WERI-Rb-1 (cell line): Measurements from ENCODE around the gene PHF8.

Experiments used
- DNase-seq: peaks from one replicate; pipeline ENCODE4 v3.0.0-alpha.2; 2020
- H3K27ac ChIP-seq: fragments of 250-450 bp; sonication (Bioruptor Pico); 2 replicates; pipeline ENCODE4 v1.5.1; 2020; ENCODE audit warnings: mild to moderate bottlenecking, moderate library complexity
- H3K27me3 ChIP-seq: fragments of 250-450 bp; sonication (Bioruptor Pico); 2 replicates; pipeline ENCODE4 v1.5.1; 2021; ENCODE audit warnings: mild to moderate bottlenecking, low read depth, moderate library complexity; ENCODE audit not compliant: insufficient read depth, severe bottlenecking
- H3K36me3 ChIP-seq: fragments of 250-450 bp; sonication (Bioruptor Pico); 2 replicates; pipeline ENCODE4 v1.5.1; 2020; ENCODE audit warnings: mild to moderate bottlenecking, moderate library complexity
- H3K4me3 ChIP-seq: 2 replicates; pipeline ENCODE4 v1.5.1; 2011; ENCODE audit warnings: low read depth, mild to moderate bottlenecking, control low read depth, low read length
- H3K9me3 ChIP-seq: fragments of 250-450 bp; sonication (Bioruptor Pico); 2 replicates; pipeline ENCODE4 v1.5.1; 2021; ENCODE audit warnings: mild to moderate bottlenecking, moderate library complexity; ENCODE audit not compliant: severe bottlenecking
- TF ChIP-seq, protein P1 (sequence below): IDR thresholded peaks from 2 replicates; pipeline ENCODE4 v1.5.1; 2011; ENCODE audit warnings: low read depth, mild to moderate bottlenecking, control low read depth, inconsistent platforms, low read length

The PHF8 gene

DNA sequence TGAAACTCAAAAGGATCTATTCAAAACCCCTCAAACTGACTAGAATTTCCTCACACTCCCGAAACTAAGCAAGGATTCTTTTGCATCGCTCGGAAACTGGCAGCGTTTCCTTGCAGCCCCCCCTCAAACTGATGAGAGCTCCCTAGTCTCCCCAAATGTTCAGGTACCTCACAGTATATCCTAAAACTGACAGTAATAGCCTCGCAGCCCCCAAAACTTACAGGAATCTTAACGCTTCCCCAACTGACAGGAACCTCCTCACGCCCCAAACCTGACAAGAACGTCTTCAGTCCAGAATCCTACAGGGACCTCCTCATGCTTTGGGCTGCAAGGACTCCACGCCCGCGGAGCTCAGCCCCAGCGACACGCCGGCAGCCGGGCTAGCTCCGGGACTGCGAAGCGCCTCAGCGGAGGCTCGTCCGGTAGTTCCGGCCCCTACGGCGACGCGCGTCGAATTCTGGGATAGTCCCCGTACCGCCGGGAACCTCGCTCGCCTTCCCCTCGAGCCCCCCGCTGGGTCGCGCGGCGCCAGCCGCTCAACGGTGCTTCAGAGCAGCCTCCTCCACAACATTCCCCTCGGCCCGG is 640 bp downstream of the PHF8 start:
- 0 out of 2 replicates have a peak, but pooled peaks cover 7% of the 10 kb centered on the region for H3K36me3 ChIP-seq
- TF ChIP-seq, protein P1, sequence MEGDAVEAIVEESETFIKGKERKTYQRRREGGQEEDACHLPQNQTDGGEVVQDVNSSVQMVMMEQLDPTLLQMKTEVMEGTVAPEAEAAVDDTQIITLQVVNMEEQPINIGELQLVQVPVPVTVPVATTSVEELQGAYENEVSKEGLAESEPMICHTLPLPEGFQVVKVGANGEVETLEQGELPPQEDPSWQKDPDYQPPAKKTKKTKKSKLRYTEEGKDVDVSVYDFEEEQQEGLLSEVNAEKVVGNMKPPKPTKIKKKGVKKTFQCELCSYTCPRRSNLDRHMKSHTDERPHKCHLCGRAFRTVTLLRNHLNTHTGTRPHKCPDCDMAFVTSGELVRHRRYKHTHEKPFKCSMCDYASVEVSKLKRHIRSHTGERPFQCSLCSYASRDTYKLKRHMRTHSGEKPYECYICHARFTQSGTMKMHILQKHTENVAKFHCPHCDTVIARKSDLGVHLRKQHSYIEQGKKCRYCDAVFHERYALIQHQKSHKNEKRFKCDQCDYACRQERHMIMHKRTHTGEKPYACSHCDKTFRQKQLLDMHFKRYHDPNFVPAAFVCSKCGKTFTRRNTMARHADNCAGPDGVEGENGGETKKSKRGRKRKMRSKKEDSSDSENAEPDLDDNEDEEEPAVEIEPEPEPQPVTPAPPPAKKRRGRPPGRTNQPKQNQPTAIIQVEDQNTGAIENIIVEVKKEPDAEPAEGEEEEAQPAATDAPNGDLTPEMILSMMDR = no peak
- H3K4me3 ChIP-seq = peak overlapping the region; percentile 73
- DNase-seq = peak; percentile 29
- H3K27me3 ChIP-seq = peaks cover 6% of the 10 kb centered on the region
- H3K27ac ChIP-seq = peak overlapping the region; percentile 91
- H3K9me3 ChIP-seq = no peaks in the 10 kb centered on the region

DNA sequence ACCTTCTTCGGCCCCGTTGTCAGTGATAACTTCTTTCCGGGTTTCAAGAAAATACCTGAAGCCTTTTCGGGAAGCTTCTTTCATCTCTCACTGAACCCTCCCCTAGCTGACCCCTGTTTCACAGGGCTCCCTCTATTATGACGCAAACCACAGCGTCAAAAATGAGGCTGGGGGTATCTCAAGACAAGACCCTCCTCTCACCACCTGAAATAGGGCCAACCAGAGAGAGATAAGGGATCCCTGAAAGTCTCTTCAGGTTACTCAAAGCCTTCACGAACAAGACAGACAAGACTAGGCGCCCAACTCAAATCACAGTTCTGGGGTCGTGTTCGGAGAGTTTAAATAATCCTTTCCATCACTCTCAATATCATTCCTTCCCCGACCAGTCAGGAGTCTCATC is 1.2 kb downstream of the PHF8 start:
- H3K36me3 ChIP-seq = 0 out of 2 replicates have a peak, but pooled peaks cover 7% of the 10 kb centered on the region
- H3K9me3 ChIP-seq = no peaks in the 10 kb centered on the region
- H3K27me3 ChIP-seq = peaks cover 6% of the 10 kb centered on the region
- no peak overlapping the region for H3K27ac ChIP-seq
- TF ChIP-seq, protein P1 = no peak
- H3K4me3 ChIP-seq = peak overlapping the region; percentile 73
- DNase-seq = no peak

DNA sequence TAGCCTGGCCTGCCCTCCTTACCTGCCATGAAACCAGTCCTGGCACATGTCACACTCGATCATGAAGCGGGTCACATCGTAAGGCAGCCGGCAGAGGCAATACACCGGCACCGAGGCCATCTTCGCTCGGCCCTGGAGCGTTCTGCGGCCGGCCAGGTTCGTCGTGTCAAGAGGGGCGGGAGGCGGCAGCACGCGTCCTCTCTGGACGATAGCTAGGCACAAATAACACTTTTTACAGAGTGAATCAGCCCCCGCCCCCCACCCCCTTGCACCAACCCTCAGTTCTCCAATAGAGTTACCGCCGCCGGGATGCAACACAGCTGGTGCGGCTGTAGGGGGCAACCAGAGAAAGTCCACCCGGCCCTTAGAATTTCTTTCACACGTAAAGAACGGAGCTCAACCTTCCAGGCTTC is 1.7 kb downstream of the PHF8 start:
- Histone ChIP-seq H3K9me3 (no peaks in the 10 kb centered on the region), H3K27ac (no peak overlapping the region), H3K4me3 (peak overlapping the region; percentile 73), H3K36me3 (0 out of 2 replicates have a peak, but pooled peaks cover 7% of the 10 kb centered on the region), H3K27me3 (peaks cover 6% of the 10 kb centered on the region)
- peak; percentile 34 for DNase-seq
- TF ChIP-seq, protein P1 = peak; percentile 13; the same call in 1 of the 2 replicates

DNA sequence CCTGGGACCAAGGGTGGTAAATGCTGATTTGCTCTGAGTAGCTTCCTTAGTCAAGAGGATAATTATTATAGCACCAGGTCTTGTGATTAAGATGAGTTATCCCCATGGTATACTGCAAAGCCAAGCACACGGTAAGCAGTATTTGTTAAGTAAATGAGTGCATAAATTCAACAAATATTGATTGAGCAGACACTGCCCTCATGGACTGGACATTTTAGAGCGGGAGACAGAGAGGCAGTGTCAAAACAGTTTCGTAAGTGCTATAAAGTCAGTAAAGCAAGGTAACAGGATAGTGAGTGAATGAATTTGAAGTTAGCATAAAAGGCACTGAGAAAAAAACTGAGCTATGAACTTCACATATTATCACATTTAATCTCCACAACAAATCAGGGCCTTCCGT is 13.9 kb downstream of the PHF8 start:
- no peaks in the 10 kb centered on the region for H3K9me3 ChIP-seq
- H3K27ac ChIP-seq = no peak overlapping the region
- no peaks in the 10 kb centered on the region; the same call in 1 of the 2 replicates for H3K36me3 ChIP-seq
- H3K27me3 ChIP-seq = no peaks in the 10 kb centered on the region
- H3K4me3 ChIP-seq = no peak overlapping the region
- TF ChIP-seq, protein P1 = no peak
- DNase-seq = no peak

DNA sequence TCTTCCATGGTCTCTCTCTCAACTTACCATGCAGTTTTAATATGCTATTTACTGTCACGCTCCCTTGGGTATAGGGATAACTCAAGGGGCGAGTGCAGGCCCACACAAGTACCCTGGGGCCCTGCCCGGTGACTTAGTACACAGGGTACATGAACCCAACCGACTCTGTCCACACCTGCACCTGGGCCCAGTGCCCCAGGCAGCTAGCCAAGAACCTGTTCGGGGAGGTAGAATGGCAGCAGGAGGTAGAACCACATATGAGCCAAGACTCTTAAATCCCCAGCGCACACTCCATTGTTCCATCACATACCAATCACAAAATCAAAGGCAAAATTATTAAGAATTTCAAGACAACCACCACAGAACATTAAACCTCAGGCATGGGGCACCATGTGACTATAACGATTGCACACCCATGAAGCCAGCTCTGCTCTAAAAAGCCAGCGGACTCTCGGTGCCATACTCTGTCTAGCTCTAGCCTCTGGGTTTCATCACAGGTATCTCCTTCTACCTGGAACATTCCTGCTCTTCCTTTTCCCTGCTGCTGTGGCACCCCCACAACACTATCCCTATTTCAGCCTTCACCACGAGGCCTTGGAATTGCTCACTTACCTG is 14.6 kb downstream of the PHF8 start:
- DNase-seq = no peak
- Histone ChIP-seq H3K27ac (no peak overlapping the region), H3K9me3 (no peaks in the 10 kb centered on the region), H3K4me3 (no peak overlapping the region), H3K36me3 (no peaks in the 10 kb centered on the region; the same call in 1 of the 2 replicates), H3K27me3 (no peaks in the 10 kb centered on the region)
- TF ChIP-seq, protein P1 = no peak
